Adrenal gland (tissue), 5 donors: ENCODE data around the gene GALNT7.

ENCODE experiments used
- POLR2A ChIP-seq, 2 donors: fragments of 450-650 bp; IDR thresholded peaks; one replicate each; pipeline ENCODE4 v1.6.1; 2017; ENCODE audit warnings: antibody characterized with exemption in 2 of 2, mild to moderate bottlenecking in 2 of 2, moderate library complexity in 1 of 2
- TF ChIP-seq, protein P1 (sequence below), 6 experiments: fragments of 450-650 bp in 4 of 6; fragments of 200-600 bp in 2 of 6; sonication (generic) in 1 of 6; IDR thresholded peaks; 1 replicate in 5 of 6; 2 replicates in 1 of 6; pipeline versions ENCODE4 v1.5.1 to v1.8.0; 2016 to 2021; ENCODE audit warnings: antibody characterized with exemption in 6 of 6, mild to moderate bottlenecking in 2 of 6, moderate library complexity in 1 of 6
- donor health status: DM: no; HTN: no; CAD: no.

GRCh38 chr4:173227756-173228155 is 59.1 kb downstream of the GALNT7 start:
- TF ChIP-seq, protein P1, sequence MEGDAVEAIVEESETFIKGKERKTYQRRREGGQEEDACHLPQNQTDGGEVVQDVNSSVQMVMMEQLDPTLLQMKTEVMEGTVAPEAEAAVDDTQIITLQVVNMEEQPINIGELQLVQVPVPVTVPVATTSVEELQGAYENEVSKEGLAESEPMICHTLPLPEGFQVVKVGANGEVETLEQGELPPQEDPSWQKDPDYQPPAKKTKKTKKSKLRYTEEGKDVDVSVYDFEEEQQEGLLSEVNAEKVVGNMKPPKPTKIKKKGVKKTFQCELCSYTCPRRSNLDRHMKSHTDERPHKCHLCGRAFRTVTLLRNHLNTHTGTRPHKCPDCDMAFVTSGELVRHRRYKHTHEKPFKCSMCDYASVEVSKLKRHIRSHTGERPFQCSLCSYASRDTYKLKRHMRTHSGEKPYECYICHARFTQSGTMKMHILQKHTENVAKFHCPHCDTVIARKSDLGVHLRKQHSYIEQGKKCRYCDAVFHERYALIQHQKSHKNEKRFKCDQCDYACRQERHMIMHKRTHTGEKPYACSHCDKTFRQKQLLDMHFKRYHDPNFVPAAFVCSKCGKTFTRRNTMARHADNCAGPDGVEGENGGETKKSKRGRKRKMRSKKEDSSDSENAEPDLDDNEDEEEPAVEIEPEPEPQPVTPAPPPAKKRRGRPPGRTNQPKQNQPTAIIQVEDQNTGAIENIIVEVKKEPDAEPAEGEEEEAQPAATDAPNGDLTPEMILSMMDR (IDR thresholded peaks at IDR 0.05): no peak
- no peak for TF ChIP-seq POLR2A (IDR thresholded peaks at IDR 0.05)
